ENCODE data around the gene ALKBH7. TPM values are rescaled to one million over a fixed set of nuclear protein-coding genes. Genes with fewer than 3 reads are reported as not detected.

The ALKBH7 gene
- total RNA-seq, 2 experiments from 2014 or later = 75.3 to 78.7 TPM

- Histone ChIP-seq H3K9me3 (ENCODE audit: control insufficient read depth in 1 of 2, insufficient read depth in 1 of 2, low read length in 2 of 2) (no peaks in the 10 kb centered on the region), H3K4me3 (ENCODE audit: low read length) (no peak overlapping the region), H3K27ac (ENCODE audit: low read depth in 1 of 2, low read length in 2 of 2) (no peak overlapping the region), H3K36me3 (ENCODE audit: insufficient read depth, low read length) (peaks cover 85% of the 10 kb centered on the region), H3K4me1 (ENCODE audit: insufficient read depth, low read length) (peaks cover 22% of the 10 kb centered on the region), H3K27me3 (ENCODE audit: control insufficient read depth in 1 of 2, insufficient read depth in 2 of 2, low read length in 2 of 2) (no peaks in the 10 kb centered on the region)
- TF ChIP-seq CTCF (IDR thresholded peaks at IDR 0.05) = no peak
- ChIA-PET POLR2A (no interaction called here), CTCF (no interaction called here)
- H3K9me3 Mint-ChIP-seq = no peaks in the 10 kb centered on the region
- no peak overlapping the region for H3K27ac Mint-ChIP-seq
- intact Hi-C loops (cut with DNase I, micrococcal nuclease) = no loop called here
- peaks cover 16% of the 10 kb centered on the region for H3K4me1 Mint-ChIP-seq (ENCODE audit: low read depth)
- DNase-seq (no peak), ATAC-seq (ENCODE audit: poor library complexity) (no peak)
- H3K36me3 Mint-ChIP-seq (ENCODE audit: low read depth) = peaks cover 92% of the 10 kb centered on the region
- H3K4me3 Mint-ChIP-seq = no peak overlapping the region
- no peaks in the 10 kb centered on the region for H3K27me3 Mint-ChIP-seq
Observed at GRCh38 chr19:6418562-6418932, 46.0 kb downstream of the ALKBH7 start.

- peaks cover 32% of the 10 kb centered on the region for H3K4me1 Mint-ChIP-seq (ENCODE audit: low read depth)
- peaks cover 61% of the 10 kb centered on the region for H3K36me3 ChIP-seq (ENCODE audit: insufficient read depth, low read length)
- intact Hi-C loops (cut with DNase I, micrococcal nuclease) = loop anchor here in 1 of 2 experiments (2.0 kb wide), 1 partner anchor 141 kb away; no protein-coding TSS in a partner anchor
- H3K4me3 Mint-ChIP-seq = peak overlapping the region; percentile 56
- H3K27me3 Mint-ChIP-seq = no peaks in the 10 kb centered on the region
- no peak overlapping the region for H3K27ac ChIP-seq (ENCODE audit: low read depth in 1 of 2, low read length in 2 of 2)
- peaks cover 0 to 6% of the 10 kb centered on the region in 2 experiments for H3K9me3 ChIP-seq (ENCODE audit: control insufficient read depth in 1 of 2, insufficient read depth in 1 of 2, low read length in 2 of 2)
- no peak for ATAC-seq (ENCODE audit: poor library complexity)
- CTCF ChIA-PET = no interaction called here
- no peak overlapping the region for H3K4me3 ChIP-seq (ENCODE audit: low read length)
- POLR2A ChIA-PET = no interaction called here
- no peak for TF ChIP-seq CTCF (IDR thresholded peaks at IDR 0.05)
- peaks cover 70% of the 10 kb centered on the region for H3K36me3 Mint-ChIP-seq (ENCODE audit: low read depth)
- H3K4me1 ChIP-seq (ENCODE audit: insufficient read depth, low read length) = peaks cover 40% of the 10 kb centered on the region
- H3K9me3 Mint-ChIP-seq = no peaks in the 10 kb centered on the region
- H3K27me3 ChIP-seq (ENCODE audit: control insufficient read depth in 1 of 2, insufficient read depth in 2 of 2, low read length in 2 of 2) = no peaks in the 10 kb centered on the region
- H3K27ac Mint-ChIP-seq = no peak overlapping the region
- DNase-seq = no peak
Observed at GRCh38 chr19:6421075-6422014, 48.8 kb downstream of the ALKBH7 start.

- H3K36me3 Mint-ChIP-seq (ENCODE audit: low read depth) = peaks cover 49% of the 10 kb centered on the region
- H3K27me3 Mint-ChIP-seq = no peaks in the 10 kb centered on the region
- peak in 4 of 14 experiments; percentile 15 to 59 (median 28) for DNase-seq
- ChIA-PET POLR2A (interaction anchor here (0.6 to 3.6 kb wide), 4 partner anchors 31 to 57 kb away, joined by 5 to 45 read pairs (median 24); partner anchors contain the start of genes ALKBH7, DENND1C and GTF2F1), CTCF (interaction anchor here (0.5 kb wide), 1 partner anchor 23 kb away, joined by 3 read pairs; no protein-coding TSS in a partner anchor)
- no peak for ATAC-seq (ENCODE audit: poor library complexity)
- no peaks in the 10 kb centered on the region for H3K27me3 ChIP-seq (ENCODE audit: control insufficient read depth in 1 of 2, insufficient read depth in 2 of 2, low read length in 2 of 2)
- H3K27ac Mint-ChIP-seq = peak overlapping the region; percentile 89
- peaks cover 32% of the 10 kb centered on the region for H3K4me1 Mint-ChIP-seq (ENCODE audit: low read depth)
- no peak for TF ChIP-seq CTCF (IDR thresholded peaks at IDR 0.05)
- H3K4me3 ChIP-seq (ENCODE audit: low read length) = peak overlapping the region; percentile 80
- intact Hi-C loops (cut with DNase I, micrococcal nuclease) = loop anchor here (1.0 to 2.0 kb wide), 4 partner anchors 30 to 143 kb away; partner anchors contain the start of genes ALKBH7 (in 1 of the 2) and GTF2F1 (in 1 of the 2)
- H3K27ac ChIP-seq (ENCODE audit: low read depth in 1 of 2, low read length in 2 of 2) = peak overlapping the region; percentile 7 to 50
- H3K36me3 ChIP-seq (ENCODE audit: insufficient read depth, low read length) = peaks cover 38% of the 10 kb centered on the region
- H3K4me1 ChIP-seq (ENCODE audit: insufficient read depth, low read length) = peaks cover 43% of the 10 kb centered on the region
- no peaks in the 10 kb centered on the region for H3K9me3 Mint-ChIP-seq
- H3K9me3 ChIP-seq (ENCODE audit: control insufficient read depth in 1 of 2, insufficient read depth in 1 of 2, low read length in 2 of 2) = peaks cover 0 to 6% of the 10 kb centered on the region in 2 experiments
- H3K4me3 Mint-ChIP-seq = peak overlapping the region; percentile 91
Observed at GRCh38 chr19:6423499-6424194, 51.1 kb downstream of the ALKBH7 start.

All from CD4-positive, alpha-beta T cell (primary cell).